Activated B cell treated with CpG ODN at 0.5 μM for 24 hours (primary cell): ENCODE measurements around the gene S100A3. TPM values are rescaled to one million over a fixed set of nuclear protein-coding genes. Genes with fewer than 3 reads are reported as not detected.
A peak's percentile ranks its signal among the peaks of the same experiment; 100 is the strongest.

Source experiments
- ATAC-seq: fragments of 200-7000 bp; cut with Tn5 transposase; one replicate; pipeline ENCODE4 v1.10.0; 2021; ENCODE audit warnings: low read depth, mild to moderate bottlenecking, moderate library complexity
- CTCF ChIA-PET: fragments of 350-600 bp; sonication (Branson Sonifier 250); formaldehyde crosslinking; loops from one replicate; lab custom pipeline; 2021; ENCODE audit warnings: antibody characterized with exemption; lab: Charles Lee
- POLR2A ChIA-PET: fragments of 350-600 bp; sonication (Branson Sonifier 250); formaldehyde crosslinking; loops from one replicate; lab custom pipeline; 2021; ENCODE audit warnings: antibody characterized with exemption; lab: Charles Lee
- DNase-seq: peaks from one replicate; pipeline ENCODE4 v3.0.0; 2022
- H3K27ac Mint-ChIP-seq: one replicate; pipeline ENCODE4 v1.8.0; 2020; ENCODE audit warnings: mixed read lengths
- H3K27me3 Mint-ChIP-seq: one replicate; pipeline ENCODE4 v1.8.0; 2021; ENCODE audit warnings: mixed read lengths
- H3K36me3 Mint-ChIP-seq: one replicate; pipeline ENCODE4 v1.8.0; 2021; ENCODE audit warnings: low read depth, mixed read lengths
- H3K4me1 Mint-ChIP-seq: one replicate; pipeline ENCODE4 v1.8.0; 2021; ENCODE audit warnings: mixed read lengths
- H3K4me3 Mint-ChIP-seq: one replicate; pipeline ENCODE4 v1.8.0; 2020; ENCODE audit warnings: mild to moderate bottlenecking, mixed read lengths
- H3K9me3 Mint-ChIP-seq: one replicate; pipeline ENCODE4 v1.8.0; 2020; ENCODE audit warnings: mixed read lengths
- CTCF ChIP-seq: fragments of 200-600 bp; IDR thresholded peaks from one replicate; pipeline ENCODE4 v1.8.0; 2022; ENCODE audit warnings: antibody characterized with exemption, mild to moderate bottlenecking
- intact Hi-C: fragments of 100-400 bp; cut with micrococcal nuclease; formaldehyde crosslinking; loops from one replicate; pipeline ENCODE4 v1.15.1; 2024
- total RNA-seq: library from RNA; stranded (reverse); gene quantifications from 2 replicates; pipeline ENCODE4 v1.2.3, GENCODE V29; 2022

Gene S100A3
- total RNA-seq, 1 donor from 2014 or later = not detected

GRCh38 chr1:153534226-153534924 is 14.7 kb downstream of the S100A3 start:
- CTCF ChIA-PET = interaction anchor here (1.2 to 6.4 kb wide), 7 partner anchors 11 to 93 kb away, joined by 3 to 119 read pairs (median 8); partner anchors contain the start of genes S100A13, S100A2 and S100A4
- H3K27me3 Mint-ChIP-seq = no peaks in the 10 kb centered on the region
- H3K4me1 Mint-ChIP-seq = peaks cover 45% of the 10 kb centered on the region
- DNase-seq (no peak), ATAC-seq (no peak)
- TF ChIP-seq CTCF = no peak
- peaks cover 10% of the 10 kb centered on the region for H3K36me3 Mint-ChIP-seq
- H3K4me3 Mint-ChIP-seq = peak overlapping the region; percentile 93
- no peaks in the 10 kb centered on the region for H3K9me3 Mint-ChIP-seq
- peak overlapping the region; percentile 84 for H3K27ac Mint-ChIP-seq
- intact Hi-C loops = loop anchor here (5.0 kb wide), 1 partner anchor 138 kb away; the partner anchor contains the start of gene ILF2
- POLR2A ChIA-PET = interaction anchor here (0.6 to 7.9 kb wide), 7 partner anchors 10 to 137 kb away, joined by 3 to 115 read pairs (median 27); partner anchors contain the start of genes CHTOP, S100A2 and S100A4

- Mint-ChIP-seq H3K4me3 (no peak overlapping the region), H3K27me3 (no peaks in the 10 kb centered on the region), H3K9me3 (no peaks in the 10 kb centered on the region), H3K27ac (peak overlapping the region; percentile 24), H3K36me3 (peaks cover 10% of the 10 kb centered on the region), H3K4me1 (peaks cover 45% of the 10 kb centered on the region)
- CTCF ChIA-PET = interaction anchor here (0.8 to 6.4 kb wide), 11 partner anchors 11 to 106 kb away, joined by 3 to 119 read pairs (median 6); partner anchors contain the start of genes S100A2 and S100A4
- POLR2A ChIA-PET = interaction anchor here (1.0 to 7.9 kb wide), 5 partner anchors 8 to 101 kb away, joined by 3 to 115 read pairs (median 44); partner anchors contain the start of genes CHTOP, S100A2 and S100A4
- TF ChIP-seq CTCF = no peak
- no peak for ATAC-seq
- no peak for DNase-seq
- intact Hi-C loops = loop anchor here (1.0 to 5.0 kb wide), 4 partner anchors 22 to 139 kb away; partner anchors contain the start of genes CHTOP and ILF2
Measured at GRCh38 chr1:153533689-153534201, 15.3 kb downstream of the S100A3 start.

DNA sequence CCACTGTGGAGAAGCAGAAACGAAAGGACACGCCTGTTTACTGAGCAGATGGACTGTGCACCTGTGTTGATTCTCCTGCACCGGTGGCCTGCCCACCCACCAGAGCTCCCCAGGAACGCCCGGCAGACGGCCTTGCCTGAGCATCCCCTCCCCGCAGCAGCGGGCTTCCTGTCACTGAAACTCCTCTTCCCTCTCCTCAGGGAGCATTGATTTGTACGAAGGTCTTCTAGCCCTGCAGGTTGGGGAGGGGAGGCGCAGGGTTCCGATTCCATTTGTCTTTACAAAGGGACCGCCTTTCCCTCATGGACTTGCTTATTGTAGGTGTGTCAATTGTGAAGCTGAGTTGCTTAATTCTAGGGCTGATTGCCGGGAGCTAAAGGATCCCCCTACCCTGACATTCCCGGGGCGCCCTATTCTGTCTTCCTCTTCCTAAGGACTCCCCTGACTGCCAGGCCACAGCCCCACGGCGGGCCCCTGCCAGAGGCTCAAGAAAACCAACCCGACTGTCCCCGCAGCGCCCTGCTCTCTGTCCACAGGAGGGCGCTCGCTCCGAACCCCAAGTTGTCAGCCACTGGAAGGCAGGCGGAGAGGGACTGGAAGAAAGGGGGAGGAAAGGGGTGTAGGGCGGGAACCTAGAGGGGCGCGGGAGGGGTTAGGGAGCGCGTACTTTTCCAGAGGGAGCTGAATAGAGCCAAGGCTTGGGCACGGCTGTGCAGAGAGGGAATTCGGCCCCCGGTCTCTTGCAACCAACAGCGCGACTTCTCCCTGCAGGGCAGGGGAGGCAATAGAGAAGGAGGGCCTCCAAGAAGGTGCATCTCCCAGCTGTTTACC is 16.1 kb downstream of the S100A3 start:
- peaks cover 45% of the 10 kb centered on the region for H3K4me1 Mint-ChIP-seq
- peak overlapping the region; percentile 13 for H3K27ac Mint-ChIP-seq
- DNase-seq = peak; percentile 60
- peak; percentile 26 for ATAC-seq
- peaks cover 10% of the 10 kb centered on the region for H3K36me3 Mint-ChIP-seq
- H3K4me3 Mint-ChIP-seq = peak overlapping the region; percentile 48
- no peaks in the 10 kb centered on the region for H3K9me3 Mint-ChIP-seq
- TF ChIP-seq CTCF = no peak
- POLR2A ChIA-PET = interaction anchor here (0.6 to 7.9 kb wide), 11 partner anchors 7 to 147 kb away, joined by 3 to 115 read pairs (median 7); partner anchors contain the start of genes CHTOP, S100A2, S100A4 and S100A5
- CTCF ChIA-PET = interaction anchor here (0.8 to 6.4 kb wide), 13 partner anchors 12 to 107 kb away, joined by 3 to 119 read pairs (median 6); partner anchors contain the start of genes S100A2 and S100A4
- no peaks in the 10 kb centered on the region for H3K27me3 Mint-ChIP-seq
- intact Hi-C loops = loop anchor here (1.0 to 5.0 kb wide), 4 partner anchors 22 to 139 kb away; partner anchors contain the start of genes CHTOP and ILF2

GRCh38 chr1:153532181-153532580 is 16.9 kb downstream of the S100A3 start:
- no peak for TF ChIP-seq CTCF
- POLR2A ChIA-PET = interaction anchor here (0.6 to 7.9 kb wide), 10 partner anchors 8 to 454 kb away, joined by 3 to 115 read pairs (median 6); partner anchors contain the start of genes RAB13, S100A2, S100A4 and S100A5
- no peak overlapping the region for H3K4me3 Mint-ChIP-seq
- DNase-seq (no peak), ATAC-seq (no peak)
- no peaks in the 10 kb centered on the region for H3K9me3 Mint-ChIP-seq
- no peaks in the 10 kb centered on the region for H3K27me3 Mint-ChIP-seq
- H3K36me3 Mint-ChIP-seq = peaks cover 10% of the 10 kb centered on the region
- H3K4me1 Mint-ChIP-seq = peaks cover 45% of the 10 kb centered on the region
- H3K27ac Mint-ChIP-seq = no peak overlapping the region
- intact Hi-C loops = loop anchor here (2.0 to 5.0 kb wide), 2 partner anchors 103 to 140 kb away; partner anchors contain the start of genes CHTOP and ILF2
- CTCF ChIA-PET = interaction anchor here (0.9 to 6.4 kb wide), 10 partner anchors 11 to 103 kb away, joined by 3 to 119 read pairs (median 6); partner anchors contain the start of gene S100A2
